AG10803 (cell line): ENCODE measurements around the gene TGFBI.

ENCODE experiments used
- DNase-seq: peaks from one replicate; pipeline ENCODE4 v3.0.0; 2010; ENCODE audit warnings: low read depth
- H3K4me3 ChIP-seq: 2 replicates; pipeline ENCODE4 v1.5.1; 2011; ENCODE audit warnings: mild to moderate bottlenecking, low read length, control low read depth
- TF ChIP-seq, protein P1 (sequence below): conservative IDR thresholded peaks from 2 replicates; pipeline ENCODE4 v1.5.1; 2011; ENCODE audit warnings: mild to moderate bottlenecking, low read length, control low read depth, inconsistent platforms

The TGFBI gene

DNA sequence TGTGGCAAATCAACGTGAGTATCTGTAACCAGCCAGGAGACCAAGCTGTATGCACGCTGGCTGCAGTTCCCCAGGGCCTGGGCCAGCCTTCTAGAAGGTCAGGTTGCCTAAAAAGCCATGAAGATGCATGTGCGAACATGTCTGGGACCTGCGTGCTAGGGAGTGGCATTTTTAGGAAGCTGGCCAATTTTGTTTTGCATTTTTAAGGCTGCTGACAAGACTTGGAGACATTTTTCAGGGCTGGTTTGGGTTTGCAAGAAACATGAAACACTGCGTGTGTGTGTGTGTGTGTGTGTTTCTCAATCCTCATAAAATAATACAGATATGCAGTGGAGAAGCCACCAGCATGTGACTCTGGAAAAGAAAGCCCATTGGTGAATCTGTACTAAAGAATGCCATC, 5.1 kb downstream of the TGFBI start:
- peak; percentile 96 for DNase-seq
- no peak overlapping the region for H3K4me3 ChIP-seq
- TF ChIP-seq, protein P1, sequence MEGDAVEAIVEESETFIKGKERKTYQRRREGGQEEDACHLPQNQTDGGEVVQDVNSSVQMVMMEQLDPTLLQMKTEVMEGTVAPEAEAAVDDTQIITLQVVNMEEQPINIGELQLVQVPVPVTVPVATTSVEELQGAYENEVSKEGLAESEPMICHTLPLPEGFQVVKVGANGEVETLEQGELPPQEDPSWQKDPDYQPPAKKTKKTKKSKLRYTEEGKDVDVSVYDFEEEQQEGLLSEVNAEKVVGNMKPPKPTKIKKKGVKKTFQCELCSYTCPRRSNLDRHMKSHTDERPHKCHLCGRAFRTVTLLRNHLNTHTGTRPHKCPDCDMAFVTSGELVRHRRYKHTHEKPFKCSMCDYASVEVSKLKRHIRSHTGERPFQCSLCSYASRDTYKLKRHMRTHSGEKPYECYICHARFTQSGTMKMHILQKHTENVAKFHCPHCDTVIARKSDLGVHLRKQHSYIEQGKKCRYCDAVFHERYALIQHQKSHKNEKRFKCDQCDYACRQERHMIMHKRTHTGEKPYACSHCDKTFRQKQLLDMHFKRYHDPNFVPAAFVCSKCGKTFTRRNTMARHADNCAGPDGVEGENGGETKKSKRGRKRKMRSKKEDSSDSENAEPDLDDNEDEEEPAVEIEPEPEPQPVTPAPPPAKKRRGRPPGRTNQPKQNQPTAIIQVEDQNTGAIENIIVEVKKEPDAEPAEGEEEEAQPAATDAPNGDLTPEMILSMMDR = no peak

GRCh38 chr5:136034492-136034891, 5.7 kb downstream of the TGFBI start:
- DNase-seq = no peak
- no peak overlapping the region for H3K4me3 ChIP-seq
- TF ChIP-seq, protein P1 = no peak

- no peak for DNase-seq
Observed at GRCh38 chr5:136034984-136035383, 6.2 kb downstream of the TGFBI start.

GRCh38 chr5:136035837-136036236, 7.0 kb downstream of the TGFBI start:
- DNase-seq = no peak
- no peak overlapping the region for H3K4me3 ChIP-seq
- TF ChIP-seq, protein P1 = no peak

More at GRCh38 chr5:136034984-136035383, 6.2 kb downstream of the TGFBI start:
- no peak overlapping the region for H3K4me3 ChIP-seq
- TF ChIP-seq, protein P1 = no peak

- TF ChIP-seq, protein P1 = no peak
- no peak overlapping the region for H3K4me3 ChIP-seq
- no peak for DNase-seq
Observed at GRCh38 chr5:136036293-136036911, 7.6 kb downstream of the TGFBI start.

DNA sequence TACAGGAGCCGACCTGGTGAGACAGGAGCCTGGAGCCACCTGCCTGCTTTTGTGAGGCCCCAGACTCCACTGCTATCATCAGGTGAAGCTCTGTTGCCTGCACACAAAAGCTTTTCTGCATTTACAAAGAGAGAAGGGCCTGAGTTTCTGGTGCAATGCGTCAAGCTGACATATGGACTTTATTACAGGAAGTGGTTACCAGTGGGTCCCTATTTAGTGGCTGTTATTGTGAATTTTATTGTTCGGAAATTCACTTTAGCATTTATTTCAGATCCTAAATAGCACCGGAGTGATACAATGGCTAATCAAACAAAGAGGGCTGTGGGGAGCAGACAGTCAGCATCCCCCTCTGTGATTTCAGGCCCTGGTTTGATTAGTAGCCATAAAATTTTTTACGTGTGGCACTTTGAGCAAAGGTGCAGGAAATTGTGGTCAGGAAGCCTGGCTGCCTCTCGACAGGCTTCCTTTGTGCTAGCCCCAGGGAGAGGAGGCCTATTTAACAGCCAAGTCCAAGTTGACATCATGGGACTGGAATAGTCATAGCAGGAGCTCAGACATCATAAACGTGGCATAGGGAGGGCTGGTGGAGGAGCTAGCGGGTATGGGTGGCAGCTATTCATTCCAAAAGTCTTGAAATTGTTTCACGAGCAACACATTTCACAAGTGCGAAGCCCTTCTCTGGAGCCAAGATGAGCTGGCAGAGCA, 8.4 kb downstream of the TGFBI start:
- TF ChIP-seq, protein P1 = no peak
- DNase-seq = peak; percentile 86
- H3K4me3 ChIP-seq = no peak overlapping the region

DNA sequence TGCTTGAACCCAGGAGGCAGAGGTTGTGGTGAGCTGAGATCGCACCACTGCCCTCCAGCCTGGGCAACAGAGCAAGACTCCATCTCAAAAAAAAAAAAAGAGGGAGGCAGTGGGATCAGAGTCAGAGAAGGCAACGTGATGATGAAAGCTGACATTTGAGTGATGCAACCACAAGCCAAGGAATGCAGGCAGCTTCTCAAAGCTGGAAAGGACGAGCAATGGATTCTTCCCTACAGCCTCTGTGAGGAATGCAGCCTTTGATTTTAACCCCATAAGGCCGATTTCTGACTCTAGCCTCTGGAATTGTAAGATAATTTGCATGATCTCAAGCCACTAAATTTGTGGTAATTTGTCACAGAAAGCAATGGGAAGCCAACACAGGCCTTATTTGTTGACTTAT, 9.8 kb downstream of the TGFBI start:
- H3K4me3 ChIP-seq = no peak overlapping the region
- TF ChIP-seq, protein P1 = no peak
- DNase-seq = peak; percentile 85
